SU-DHL-6 (cell line): ENCODE data around the gene PLCXD1.
"Not testable (repeated sequence)": the region's sequence is repeated elsewhere in the genome, so short reads cannot be mapped to it uniquely, and the experiment has no call there.

Experiments
- CTCF ChIP-seq: fragments of 200-600 bp; sonication (generic); IDR thresholded peaks from one replicate; pipeline ENCODE4 v1.5.1; 2017; ENCODE audit warnings: antibody characterized with exemption, mild to moderate bottlenecking, low read length, moderate library complexity; ENCODE audit not compliant: insufficient read depth, poor library complexity, severe bottlenecking
- EZH2phosphoT487 ChIP-seq: fragments of 200-600 bp; sonication (generic), shearing (Covaris generic); conservative IDR thresholded peaks from 2 replicates; pipeline ENCODE4 v1.6.1; 2018; ENCODE audit warnings: mild to moderate bottlenecking, antibody characterized with exemption, low read length, moderate library complexity, mixed read lengths

DNA sequence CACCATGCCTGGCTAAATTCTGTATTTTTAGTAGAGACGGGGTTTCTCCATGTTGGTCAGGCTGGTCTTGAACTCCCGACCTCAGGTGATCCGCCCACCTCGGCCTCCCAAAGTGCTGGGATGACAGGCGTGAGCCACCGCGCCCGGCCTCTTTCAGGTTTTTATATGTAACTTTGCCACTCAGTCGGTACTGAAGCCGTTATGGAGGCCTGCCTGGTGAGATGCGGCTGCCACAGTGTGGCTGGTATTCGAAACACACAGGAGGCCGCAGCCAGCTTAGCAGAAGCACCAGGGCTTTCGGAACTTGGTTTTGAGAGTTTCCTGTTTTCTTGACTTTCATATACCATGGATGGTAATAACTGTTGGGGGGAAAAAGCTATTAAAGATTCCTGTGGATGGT is 43.5 kb downstream of the PLCXD1 start:
- TF ChIP-seq CTCF, EZH2phosphoT487: not testable (repeated sequence)
